Measurements from ENCODE around the gene CNIH1.

DNA sequence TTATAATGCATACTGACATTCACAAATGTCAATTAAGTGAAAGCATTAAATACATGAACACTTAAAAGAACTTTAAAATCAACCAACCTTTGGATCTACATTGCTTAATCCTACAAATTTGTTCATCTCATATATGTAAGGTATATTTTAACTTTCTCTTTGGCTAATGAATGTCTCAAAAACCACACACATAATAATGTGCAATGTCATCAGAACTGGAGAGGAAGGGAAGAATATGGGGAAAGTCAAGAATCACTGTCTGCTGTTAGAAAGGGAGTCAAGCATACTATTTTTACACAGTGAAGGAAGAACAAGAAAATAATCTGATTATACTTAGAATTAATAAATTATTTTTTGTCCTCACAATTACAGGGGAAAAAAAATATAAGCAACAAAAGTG, 42.7 kb upstream of the CNIH1 start:
- TF ChIP-seq POLR2AphosphoS5 (IDR thresholded peaks at IDR 0.05; ENCODE audit: low read depth, low read length) (no peak), TAF1 (IDR thresholded peaks at IDR 0.05; ENCODE audit: borderline replicate concordance, insufficient read depth, low read length) (no peak), SIN3A (IDR thresholded peaks at IDR 0.05; ENCODE audit: borderline replicate concordance, insufficient read depth, low read length) (no peak)
- TF ChIP-seq, protein P1, sequence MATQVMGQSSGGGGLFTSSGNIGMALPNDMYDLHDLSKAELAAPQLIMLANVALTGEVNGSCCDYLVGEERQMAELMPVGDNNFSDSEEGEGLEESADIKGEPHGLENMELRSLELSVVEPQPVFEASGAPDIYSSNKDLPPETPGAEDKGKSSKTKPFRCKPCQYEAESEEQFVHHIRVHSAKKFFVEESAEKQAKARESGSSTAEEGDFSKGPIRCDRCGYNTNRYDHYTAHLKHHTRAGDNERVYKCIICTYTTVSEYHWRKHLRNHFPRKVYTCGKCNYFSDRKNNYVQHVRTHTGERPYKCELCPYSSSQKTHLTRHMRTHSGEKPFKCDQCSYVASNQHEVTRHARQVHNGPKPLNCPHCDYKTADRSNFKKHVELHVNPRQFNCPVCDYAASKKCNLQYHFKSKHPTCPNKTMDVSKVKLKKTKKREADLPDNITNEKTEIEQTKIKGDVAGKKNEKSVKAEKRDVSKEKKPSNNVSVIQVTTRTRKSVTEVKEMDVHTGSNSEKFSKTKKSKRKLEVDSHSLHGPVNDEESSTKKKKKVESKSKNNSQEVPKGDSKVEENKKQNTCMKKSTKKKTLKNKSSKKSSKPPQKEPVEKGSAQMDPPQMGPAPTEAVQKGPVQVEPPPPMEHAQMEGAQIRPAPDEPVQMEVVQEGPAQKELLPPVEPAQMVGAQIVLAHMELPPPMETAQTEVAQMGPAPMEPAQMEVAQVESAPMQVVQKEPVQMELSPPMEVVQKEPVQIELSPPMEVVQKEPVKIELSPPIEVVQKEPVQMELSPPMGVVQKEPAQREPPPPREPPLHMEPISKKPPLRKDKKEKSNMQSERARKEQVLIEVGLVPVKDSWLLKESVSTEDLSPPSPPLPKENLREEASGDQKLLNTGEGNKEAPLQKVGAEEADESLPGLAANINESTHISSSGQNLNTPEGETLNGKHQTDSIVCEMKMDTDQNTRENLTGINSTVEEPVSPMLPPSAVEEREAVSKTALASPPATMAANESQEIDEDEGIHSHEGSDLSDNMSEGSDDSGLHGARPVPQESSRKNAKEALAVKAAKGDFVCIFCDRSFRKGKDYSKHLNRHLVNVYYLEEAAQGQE (IDR thresholded peaks at IDR 0.05; ENCODE audit: insufficient read depth in 1 of 2, low read depth in 2 of 2, low read length in 2 of 2) = no peak
